Right lobe of liver (tissue), 6 donors: ENCODE results near the gene ART4. TPM values are rescaled to one million over a fixed set of nuclear protein-coding genes. Genes with fewer than 3 reads are reported as not detected.

Source experiments
- ATAC-seq, 4 donors: fragments of 200-7000 bp; cut with Tn5 transposase; one replicate each; pipeline ENCODE4 v1.9.1; 2020; ENCODE audit warnings: mild to moderate bottlenecking in 4 of 4, moderate library complexity in 4 of 4
- DNase-seq, 3 donors: peaks; one replicate each; pipeline ENCODE4 v3.0.0-alpha.2; 2020
- H3K27ac ChIP-seq, 3 donors: fragments of 200-600 bp; one replicate each; pipeline ENCODE4 v1.8.0; 2022
- H3K27me3 ChIP-seq, 2 donors: fragments of 200-600 bp; one replicate each; pipeline ENCODE4 v1.8.0; 2022
- H3K36me3 ChIP-seq, 4 donors: fragments of 200-600 bp; sonication (generic) in 1 of 4; one replicate each; pipeline versions ENCODE4 v1.5.1 to v1.8.0; 2017 to 2022; ENCODE audit warnings: control low read depth in 1 of 4
- H3K4me1 ChIP-seq, 4 donors: fragments of 200-600 bp; sonication (generic) in 1 of 4; one replicate each; pipeline versions ENCODE4 v1.5.1 to v1.8.0; 2017 to 2022; ENCODE audit warnings: control low read depth in 1 of 4
- H3K4me3 ChIP-seq, 3 donors: fragments of 200-600 bp; one replicate each; pipeline ENCODE4 v1.8.0; 2022
- H3K9me3 ChIP-seq, 4 donors: fragments of 200-600 bp; sonication (generic) in 1 of 4; one replicate each; pipeline versions ENCODE4 v1.5.1 to v1.8.0; 2017 to 2022; ENCODE audit warnings: control low read depth in 1 of 4
- CTCF ChIP-seq, 4 donors: fragments of 200-600 bp in 3 of 4; fragments of 450-650 bp in 1 of 4; IDR thresholded peaks; one replicate each; pipeline versions ENCODE4 v1.5.1 to v1.8.0; 2016 to 2022; ENCODE audit warnings: antibody characterized with exemption in 4 of 4, mild to moderate bottlenecking in 2 of 4
- POLR2A ChIP-seq: fragments of 450-650 bp; IDR thresholded peaks from one replicate; pipeline ENCODE4 v1.6.1; 2017; ENCODE audit warnings: antibody characterized with exemption, mild to moderate bottlenecking
- WGBS: methylation state at CpG from one replicate; pipeline ENCODE4 v1.1.6; 2018; ENCODE audit warnings: low coverage, low lambda C conversion rate; ENCODE audit not compliant: insufficient coverage; ENCODE audit errors: missing lambda C conversion rate; 5-methylcytosine and 5-hydroxymethylcytosine counted together
- intact Hi-C, 2 donors: fragments of 100-400 bp; cut with DNase I; formaldehyde crosslinking; loops; one replicate each; pipeline versions ENCODE4 v1.11.2 to v1.14.1; 2022
- total RNA-seq, 6 experiments: library from RNA; depleted of rRNA in 2 of 6; stranded (reverse); fragments of >200 nt in 2 of 6; fragmentation: NEBNext Ultra II Directional in 3 of 6; extraction: Animal tissue kit (Norgen Biotek cat#: 25700) in 3 of 6; gene quantifications; one replicate each; pipeline versions ENCODE4 v1.1.0 to v1.2.4, GENCODE V29; 2016 to 2023
- donor health status: DM: no; HTN: yes; CAD: no.
- donor health status: DM: no; HTN: no; CAD: no.
- donor health status: DM: no; HTN: no; CAD: no.
- donor health status: DM: no; HTN: yes; CAD: no.
- donor health status: DM: no; HTN: yes; CAD: no.

Gene ART4
- total RNA-seq, 6 experiments from 2014 or later: 19.6 to 43.5 (median 25.1) TPM

DNA sequence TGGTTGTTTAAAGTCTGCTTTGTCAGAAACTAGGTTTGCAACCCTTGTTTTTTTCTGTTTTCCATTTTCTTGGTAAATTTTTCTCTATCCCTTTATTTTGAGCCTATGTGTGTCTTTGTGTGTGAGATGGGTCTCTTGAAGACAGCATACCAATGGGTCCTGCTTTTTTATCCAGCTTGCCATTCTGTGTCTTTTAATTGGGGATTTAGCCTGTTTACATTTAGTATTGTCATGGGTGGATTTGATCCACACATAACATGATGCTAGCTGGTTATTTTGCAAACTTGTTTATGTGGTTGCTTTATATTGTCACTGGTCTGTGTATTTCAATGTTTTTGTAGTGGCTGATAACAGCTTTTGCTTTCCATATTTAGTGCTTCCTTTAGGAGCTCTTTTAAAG is 17.2 kb upstream of the ART4 start:
- ATAC-seq: no peak
- intact Hi-C loops: no loop called here
- H3K4me3 ChIP-seq: no peak overlapping the region
- H3K27me3 ChIP-seq: no peaks in the 10 kb centered on the region
- no peaks in the 10 kb centered on the region for H3K9me3 ChIP-seq
- TF ChIP-seq CTCF (IDR thresholded peaks at IDR 0.05): no peak
- no peak for TF ChIP-seq POLR2A
- no peaks in the 10 kb centered on the region for H3K4me1 ChIP-seq
- no peak overlapping the region for H3K27ac ChIP-seq
- DNase-seq: no peak
- no peaks in the 10 kb centered on the region for H3K36me3 ChIP-seq

DNA sequence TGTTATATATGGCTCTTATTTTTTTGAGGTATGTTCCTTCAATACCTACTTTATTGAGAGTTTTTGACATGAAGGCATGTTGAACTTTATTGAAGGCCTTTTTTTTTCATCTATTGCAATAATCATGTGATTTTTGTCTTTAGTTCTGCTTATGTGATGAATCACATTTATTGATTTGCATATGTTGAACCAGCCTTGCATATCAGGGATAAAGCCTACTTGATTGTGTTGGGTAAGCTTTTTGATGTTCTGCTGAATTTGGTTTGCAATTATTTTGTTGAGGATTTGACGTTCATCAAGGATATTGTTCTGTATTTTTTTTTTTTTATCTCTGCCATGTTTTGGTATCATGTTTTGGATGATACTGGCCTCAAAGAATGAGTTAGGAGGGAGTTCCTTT is 15.2 kb upstream of the ART4 start:
- Histone ChIP-seq H3K27me3 (no peaks in the 10 kb centered on the region), H3K9me3 (no peaks in the 10 kb centered on the region), H3K4me1 (no peaks in the 10 kb centered on the region), H3K4me3 (no peak overlapping the region), H3K27ac (no peak overlapping the region), H3K36me3 (no peaks in the 10 kb centered on the region)
- 82% methylated on average over 1 of the region's 1 CpG for WGBS
- TF ChIP-seq CTCF (IDR thresholded peaks at IDR 0.05) (no peak), POLR2A (no peak)
- intact Hi-C loops: no loop called here
- no peak for DNase-seq
- no peak for ATAC-seq

DNA sequence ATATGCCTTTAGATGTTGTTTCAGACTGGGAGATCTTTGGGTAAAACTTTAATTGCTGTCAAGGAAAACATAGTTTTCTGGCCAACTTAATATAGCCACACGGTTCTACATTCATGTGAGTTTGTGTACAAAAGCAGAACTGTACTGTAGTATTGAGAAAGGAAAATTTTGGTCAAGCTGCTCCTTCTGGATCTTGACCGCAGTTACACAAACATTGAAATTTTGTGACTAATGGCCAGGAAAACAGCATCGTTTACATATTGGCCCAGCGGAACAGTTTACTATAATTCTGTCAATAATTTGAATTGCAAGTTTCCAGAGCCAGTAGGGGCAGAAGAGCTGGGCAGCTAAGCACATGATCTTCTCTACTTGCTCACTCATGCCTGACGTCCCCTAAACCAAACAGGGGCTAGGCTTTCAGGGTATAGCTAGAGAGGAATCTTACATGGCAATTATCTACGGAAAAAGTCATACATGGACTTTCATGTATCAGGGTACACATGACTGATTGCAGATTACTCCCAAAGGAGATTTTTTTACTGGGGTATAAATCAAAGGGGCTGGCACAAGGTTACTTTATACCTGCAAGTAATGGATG is 11.4 kb upstream of the ART4 start:
- TF ChIP-seq CTCF (IDR thresholded peaks at IDR 0.05) (no peak), POLR2A (no peak)
- DNase-seq (no peak), ATAC-seq (peak in 2 of 4 donors; percentile 22 to 79)
- Histone ChIP-seq H3K27me3 (no peaks in the 10 kb centered on the region), H3K36me3 (no peaks in the 10 kb centered on the region), H3K4me1 (no peaks in the 10 kb centered on the region), H3K4me3 (no peak overlapping the region), H3K27ac (no peak overlapping the region), H3K9me3 (no peaks in the 10 kb centered on the region)
- intact Hi-C loops: no loop called here
- 32% methylated on average over 6 of the region's 6 CpGs for WGBS

GRCh38 chr12:14853961-14854360 is 10.6 kb upstream of the ART4 start:
- intact Hi-C loops: no loop called here
- WGBS: 50% methylated on average over 1 of the region's 3 CpGs
- no peaks in the 10 kb centered on the region for H3K27me3 ChIP-seq
- H3K36me3 ChIP-seq: no peaks in the 10 kb centered on the region
- H3K4me1 ChIP-seq: no peaks in the 10 kb centered on the region
- no peak for ATAC-seq
- no peaks in the 10 kb centered on the region for H3K9me3 ChIP-seq
- no peak overlapping the region for H3K4me3 ChIP-seq
- H3K27ac ChIP-seq: no peak overlapping the region
- TF ChIP-seq CTCF (IDR thresholded peaks at IDR 0.05) (no peak), POLR2A (no peak)
- DNase-seq: no peak

- DNase-seq: no peak
- no peak overlapping the region for H3K27ac ChIP-seq
- no peaks in the 10 kb centered on the region for H3K36me3 ChIP-seq
- ATAC-seq: no peak
- H3K4me1 ChIP-seq: no peaks in the 10 kb centered on the region
- no peak overlapping the region for H3K4me3 ChIP-seq
- intact Hi-C loops: no loop called here
- TF ChIP-seq CTCF (IDR thresholded peaks at IDR 0.05) (no peak), POLR2A (no peak)
- no peaks in the 10 kb centered on the region for H3K27me3 ChIP-seq
- no peaks in the 10 kb centered on the region for H3K9me3 ChIP-seq
Measured at GRCh38 chr12:14852880-14853279, 9.6 kb upstream of the ART4 start.
